GM19452 (cell line): ENCODE measurements around the gene NMRK2.

ENCODE experiments used
- ATAC-seq: cut with Tn5 transposase; IDR thresholded peaks from one replicate; pipeline ENCODE4 v1.9.1; 2021; ENCODE audit not compliant: unreplicated experiment

Gene NMRK2

DNA sequence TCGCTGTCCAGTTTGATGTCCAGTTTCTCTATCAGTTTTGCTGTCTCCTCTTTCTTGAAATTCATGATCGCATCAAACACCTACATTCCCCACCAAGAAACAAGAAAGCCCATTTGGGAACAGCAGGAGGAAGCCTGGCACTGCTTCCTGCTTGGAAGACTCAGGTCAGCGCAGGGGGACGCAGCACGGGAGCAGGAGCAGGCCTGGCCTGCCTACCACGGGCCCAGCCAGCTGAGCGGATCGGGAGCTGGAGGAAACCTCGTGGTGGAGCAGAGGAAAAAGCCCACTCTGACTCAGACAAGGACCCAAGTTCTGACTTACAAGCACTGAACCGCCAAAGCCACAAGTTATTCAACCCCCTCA is 48.5 kb downstream of the NMRK2 start:
- ATAC-seq, result no peak

DNA sequence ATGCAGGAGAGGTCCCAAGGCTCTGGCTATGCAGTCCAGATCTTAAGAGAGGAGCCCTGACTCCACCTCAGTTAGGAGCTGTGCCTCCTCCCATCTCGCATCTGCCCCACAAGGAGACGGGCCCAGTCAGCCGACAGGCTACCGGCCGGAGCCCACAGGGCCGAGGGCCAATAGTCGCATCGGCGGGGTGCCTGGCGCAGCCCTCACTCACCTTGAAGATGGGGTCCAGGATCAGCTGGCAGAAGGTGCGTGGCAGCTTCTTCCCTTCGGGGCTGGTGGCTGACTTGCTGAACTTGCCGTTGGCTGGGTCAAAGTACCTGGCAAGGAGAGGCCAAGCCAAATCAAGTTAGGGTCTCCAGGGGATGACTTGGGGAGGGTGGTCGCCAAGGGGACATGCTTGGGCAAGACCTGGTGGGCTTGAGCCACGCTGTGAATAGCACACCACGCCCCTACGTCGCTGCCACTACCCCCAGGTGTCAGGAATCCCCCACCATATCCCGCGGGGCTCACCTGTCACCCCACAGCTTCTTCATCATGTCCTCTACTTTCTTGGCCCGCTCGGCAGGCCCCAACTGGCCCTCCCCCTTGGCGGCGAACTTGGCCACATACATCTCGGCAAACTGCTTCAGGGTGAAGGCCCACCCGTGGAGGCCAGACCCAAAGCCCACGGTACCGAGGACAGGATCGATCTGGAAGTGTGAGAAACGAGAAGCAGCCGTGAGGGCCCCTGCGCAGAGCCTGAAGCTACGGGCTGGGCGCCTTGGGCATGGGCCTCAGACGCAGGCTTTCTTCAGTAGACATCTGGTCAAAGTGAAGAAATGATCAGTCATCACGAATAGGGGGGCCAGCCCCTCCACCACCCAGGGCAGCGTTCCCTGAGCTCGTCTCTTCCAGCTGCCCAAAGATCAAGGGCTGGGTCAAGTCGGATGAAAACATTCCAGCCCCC is 49.1 kb downstream of the NMRK2 start:
- no peak for ATAC-seq

DNA sequence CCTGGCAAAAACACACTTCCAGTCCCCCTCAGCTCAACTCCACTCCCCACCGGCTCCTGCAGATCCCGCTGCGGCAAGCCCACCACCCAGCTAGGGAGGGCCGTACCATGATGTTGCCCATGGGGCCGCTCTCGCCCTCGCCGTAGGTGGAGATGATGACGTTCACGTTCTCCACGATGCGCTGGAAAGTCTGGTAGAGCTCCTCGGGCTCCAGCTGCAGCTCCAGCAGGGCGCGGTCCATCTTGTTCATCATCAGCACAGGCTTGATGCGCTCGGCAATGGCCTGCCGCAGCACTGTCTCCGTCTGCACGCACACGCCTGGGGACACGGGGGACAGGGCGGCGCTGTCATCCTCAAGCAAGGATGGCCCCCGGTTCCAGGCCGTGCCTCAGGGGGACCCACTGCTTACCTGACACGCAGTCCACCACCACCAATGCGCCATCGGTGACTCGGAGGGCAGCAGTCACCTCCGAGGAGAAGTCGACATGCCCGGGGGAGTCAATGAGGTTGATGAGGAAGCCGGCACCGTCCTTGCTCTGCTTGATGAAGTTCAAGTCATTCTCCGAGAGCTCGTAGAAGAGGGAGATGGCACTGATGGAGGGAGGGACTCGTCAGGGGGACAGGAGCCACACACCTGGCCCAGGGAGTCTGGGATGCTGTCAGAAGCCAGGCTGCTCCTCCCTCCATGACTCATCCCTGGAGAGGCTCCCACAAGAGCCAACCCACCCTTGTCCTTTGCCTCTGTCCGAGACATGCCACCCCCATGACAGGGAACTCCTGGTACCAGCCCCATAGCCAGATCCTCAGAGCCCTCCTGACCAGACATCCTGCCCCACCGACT is 50.1 kb downstream of the NMRK2 start:
- no peak for ATAC-seq

- no peak for ATAC-seq
Measured at GRCh38 chr19:3983542-3983914, 50.7 kb downstream of the NMRK2 start.

- ATAC-seq, result no peak
Measured at GRCh38 chr19:3983936-3984583, 51.2 kb downstream of the NMRK2 start.

DNA sequence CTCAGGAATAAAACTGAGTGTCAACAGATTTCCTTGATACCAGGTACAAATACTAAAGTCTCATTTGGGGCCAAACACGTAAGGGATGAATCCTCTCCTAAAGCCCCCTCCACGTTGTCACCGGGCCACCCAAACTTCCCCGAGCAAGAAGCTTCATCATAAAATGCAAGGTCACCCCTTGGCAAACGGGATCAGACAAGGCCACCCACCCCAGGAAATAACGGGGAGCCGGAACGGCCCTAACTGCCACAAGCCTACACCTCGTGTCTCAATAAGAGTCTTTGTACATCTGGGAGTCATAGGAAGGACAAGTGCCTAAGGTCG is 51.7 kb downstream of the NMRK2 start:
- no peak for ATAC-seq

GRCh38 chr19:3984908-3985642 is 52.2 kb downstream of the NMRK2 start, which contains the start of gene EEF2:
Gene EEF2 (minus strand): TSS chr19:3985463. CDS start chr19:3985380, 83 bp downstream.
- peak; percentile 55 for ATAC-seq

DNA sequence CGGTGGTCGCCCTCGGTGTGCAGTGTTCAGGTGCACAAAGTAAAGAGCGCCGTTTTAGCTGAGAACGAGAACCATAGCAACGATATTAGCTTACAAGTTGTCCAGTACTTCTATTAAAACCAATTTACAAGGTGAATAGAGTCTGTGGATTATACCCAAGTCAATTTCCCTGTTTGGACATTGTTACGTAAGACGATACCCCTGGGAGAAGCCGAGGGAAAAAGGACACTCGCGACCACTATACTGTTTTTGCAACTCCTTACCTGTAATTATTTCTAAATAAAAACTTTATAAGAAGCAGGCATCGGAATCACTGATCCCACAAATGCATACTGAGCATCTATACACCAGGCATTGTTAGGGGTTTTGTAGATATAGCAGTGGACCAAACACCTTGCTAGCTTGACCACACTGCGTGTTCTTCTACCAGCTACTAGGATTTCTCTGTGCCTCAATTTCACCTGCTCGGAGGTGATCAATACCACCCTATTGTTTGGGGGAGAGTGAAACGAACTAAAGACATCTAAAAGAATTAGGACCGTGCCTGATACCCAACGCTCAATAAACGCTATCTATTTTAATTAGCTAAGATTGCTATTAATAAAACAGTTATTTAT is 52.9 kb downstream of the NMRK2 start:
- ATAC-seq, result no peak

GRCh38 chr19:3986260-3987041 is 53.6 kb downstream of the NMRK2 start:
- no peak for ATAC-seq

DNA sequence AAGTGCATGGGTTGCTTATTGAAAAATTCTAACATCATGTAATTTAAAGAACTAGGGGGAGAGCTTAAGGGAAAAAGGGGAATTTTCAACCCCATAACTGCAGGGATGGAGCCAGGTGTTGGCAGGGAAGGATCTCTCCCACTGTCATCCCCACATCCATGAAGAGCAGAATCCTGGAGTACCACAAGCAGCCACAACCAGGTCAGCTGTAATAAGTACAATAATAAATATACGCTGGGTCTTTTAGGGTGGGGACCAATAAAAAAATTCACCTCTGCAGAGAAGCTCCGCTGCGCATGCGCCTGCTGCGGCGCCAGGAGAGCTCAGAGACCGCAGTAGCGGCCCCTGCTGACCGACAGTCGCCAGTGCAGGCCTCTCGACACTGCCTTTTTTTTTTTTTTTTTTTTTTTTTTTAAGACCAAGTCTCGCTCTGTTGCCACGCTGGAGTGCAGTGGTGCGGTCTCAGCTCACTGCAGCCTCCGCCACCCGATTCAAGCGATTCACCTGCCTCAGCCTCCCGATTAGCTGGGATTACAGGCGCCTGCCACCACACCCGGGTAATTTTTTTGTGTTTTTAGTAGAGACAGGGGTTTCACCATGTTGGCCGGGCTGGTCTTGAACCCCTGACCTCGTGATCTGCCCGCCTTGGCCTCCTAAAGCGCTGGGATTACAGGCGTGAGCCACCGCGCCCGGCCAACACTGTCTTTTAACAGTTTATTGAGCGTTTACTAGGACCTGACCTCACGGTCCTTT is 54.9 kb downstream of the NMRK2 start:
- peak; percentile 34 for ATAC-seq

- no peak for ATAC-seq
Measured at GRCh38 chr19:3990815-3991117, 57.9 kb downstream of the NMRK2 start.
